Measurements from ENCODE around the gene EWSR1.
"Not testable (repeated sequence)": the region's sequence is repeated elsewhere in the genome, so short reads cannot be mapped to it uniquely, and the experiment has no call there.

The EWSR1 gene, protein sequence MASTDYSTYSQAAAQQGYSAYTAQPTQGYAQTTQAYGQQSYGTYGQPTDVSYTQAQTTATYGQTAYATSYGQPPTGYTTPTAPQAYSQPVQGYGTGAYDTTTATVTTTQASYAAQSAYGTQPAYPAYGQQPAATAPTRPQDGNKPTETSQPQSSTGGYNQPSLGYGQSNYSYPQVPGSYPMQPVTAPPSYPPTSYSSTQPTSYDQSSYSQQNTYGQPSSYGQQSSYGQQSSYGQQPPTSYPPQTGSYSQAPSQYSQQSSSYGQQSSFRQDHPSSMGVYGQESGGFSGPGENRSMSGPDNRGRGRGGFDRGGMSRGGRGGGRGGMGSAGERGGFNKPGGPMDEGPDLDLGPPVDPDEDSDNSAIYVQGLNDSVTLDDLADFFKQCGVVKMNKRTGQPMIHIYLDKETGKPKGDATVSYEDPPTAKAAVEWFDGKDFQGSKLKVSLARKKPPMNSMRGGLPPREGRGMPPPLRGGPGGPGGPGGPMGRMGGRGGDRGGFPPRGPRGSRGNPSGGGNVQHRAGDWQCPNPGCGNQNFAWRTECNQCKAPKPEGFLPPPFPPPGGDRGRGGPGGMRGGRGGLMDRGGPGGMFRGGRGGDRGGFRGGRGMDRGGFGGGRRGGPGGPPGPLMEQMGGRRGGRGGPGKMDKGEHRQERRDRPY

DNA sequence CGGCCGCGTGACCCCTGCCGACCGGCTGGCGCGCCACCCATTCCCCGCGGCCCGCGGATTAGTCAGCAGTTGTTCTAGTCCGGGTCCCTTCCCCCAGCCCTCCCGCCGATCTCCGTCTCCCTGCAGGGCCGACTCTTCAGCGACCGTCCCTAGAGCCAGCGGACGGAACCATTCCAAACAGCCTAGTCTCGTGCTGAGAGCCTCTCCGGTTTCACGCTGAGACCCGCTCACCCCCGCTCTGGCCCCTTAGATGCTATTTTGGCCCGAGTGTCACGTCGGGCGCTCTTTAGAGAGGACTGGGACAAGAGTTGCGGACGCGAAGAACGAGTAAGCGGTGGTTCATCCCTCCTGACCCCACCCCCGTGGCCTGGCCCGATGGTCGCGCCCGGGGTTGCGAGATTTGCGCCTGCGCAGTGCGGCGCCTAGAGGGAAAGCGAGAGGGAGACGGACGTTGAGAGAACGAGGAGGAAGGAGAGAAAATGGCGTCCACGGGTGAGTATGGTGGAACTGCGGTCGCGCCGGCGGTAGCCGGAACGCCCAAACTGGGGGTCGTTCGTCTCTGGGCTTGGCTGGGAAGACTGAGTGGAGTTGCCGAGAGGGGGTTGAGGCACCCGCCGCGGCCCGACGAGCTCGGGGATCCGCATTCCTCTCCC, at the start of gene EWSR1, which contains the start of gene RHBDD3:
TSS of gene EWSR1 (plus strand) at position 411 of the 653 bp plus-strand sequence. CDS start at position 480, 69 bp downstream.
TSS of gene RHBDD3 (minus strand) at position 124 of the 653 bp plus-strand sequence. CDS start 2,355 bp downstream, outside the sequence.
- peak; percentile 98 for DNase-seq

DNA sequence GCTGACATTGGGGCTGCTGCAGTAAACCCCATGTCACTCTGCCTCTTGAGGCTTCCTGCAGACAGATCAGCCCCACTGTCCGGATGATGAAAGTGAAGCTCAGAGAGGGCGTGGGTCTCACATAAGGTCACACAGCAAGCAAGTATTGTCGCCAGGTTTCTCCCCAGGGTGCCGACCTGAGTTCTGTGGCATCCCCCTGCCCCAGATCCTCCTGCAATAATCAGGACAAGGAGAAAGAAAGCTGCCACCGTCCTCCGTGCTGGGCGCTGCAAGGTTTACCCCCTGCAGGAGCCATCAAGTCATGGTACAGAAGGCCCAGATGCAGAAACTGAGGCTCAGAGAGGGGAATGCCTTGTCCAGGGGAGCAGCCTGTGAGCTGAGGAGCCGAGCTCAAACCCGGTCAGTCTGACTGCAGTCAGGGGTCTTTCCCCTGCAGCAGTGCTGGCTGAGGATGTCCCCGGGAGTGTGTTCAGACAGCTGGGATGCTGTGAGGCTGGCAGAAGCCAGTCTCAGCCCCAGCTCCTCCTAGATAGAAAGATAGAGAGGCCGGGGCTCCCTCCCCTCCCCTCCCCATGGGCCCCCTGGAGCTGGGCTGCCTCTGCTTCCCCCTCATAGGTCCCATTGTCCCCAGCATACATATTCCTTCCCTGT, 49.2 kb upstream of the EWSR1 start:
- no peak for DNase-seq

DNA sequence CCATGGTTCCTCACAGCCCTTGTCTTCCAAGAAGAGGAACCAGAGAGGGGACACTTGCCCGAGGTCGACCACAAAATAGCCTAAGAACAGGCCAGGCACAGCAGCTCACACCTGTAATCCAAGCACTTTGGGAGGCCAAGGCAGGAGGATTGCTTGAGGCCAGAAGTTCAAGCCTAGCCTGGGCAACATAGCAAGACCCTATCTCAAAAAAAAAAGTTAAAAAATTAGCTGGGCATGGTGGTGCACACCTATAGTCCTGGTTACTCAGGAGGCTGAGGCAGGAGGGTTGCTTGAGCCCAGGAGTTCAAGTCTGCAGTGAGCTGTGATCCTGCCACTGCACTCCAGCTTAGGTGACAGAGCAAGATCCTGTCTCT, 48.7 kb upstream of the EWSR1 start:
- not testable (repeated sequence) for DNase-seq

DNA sequence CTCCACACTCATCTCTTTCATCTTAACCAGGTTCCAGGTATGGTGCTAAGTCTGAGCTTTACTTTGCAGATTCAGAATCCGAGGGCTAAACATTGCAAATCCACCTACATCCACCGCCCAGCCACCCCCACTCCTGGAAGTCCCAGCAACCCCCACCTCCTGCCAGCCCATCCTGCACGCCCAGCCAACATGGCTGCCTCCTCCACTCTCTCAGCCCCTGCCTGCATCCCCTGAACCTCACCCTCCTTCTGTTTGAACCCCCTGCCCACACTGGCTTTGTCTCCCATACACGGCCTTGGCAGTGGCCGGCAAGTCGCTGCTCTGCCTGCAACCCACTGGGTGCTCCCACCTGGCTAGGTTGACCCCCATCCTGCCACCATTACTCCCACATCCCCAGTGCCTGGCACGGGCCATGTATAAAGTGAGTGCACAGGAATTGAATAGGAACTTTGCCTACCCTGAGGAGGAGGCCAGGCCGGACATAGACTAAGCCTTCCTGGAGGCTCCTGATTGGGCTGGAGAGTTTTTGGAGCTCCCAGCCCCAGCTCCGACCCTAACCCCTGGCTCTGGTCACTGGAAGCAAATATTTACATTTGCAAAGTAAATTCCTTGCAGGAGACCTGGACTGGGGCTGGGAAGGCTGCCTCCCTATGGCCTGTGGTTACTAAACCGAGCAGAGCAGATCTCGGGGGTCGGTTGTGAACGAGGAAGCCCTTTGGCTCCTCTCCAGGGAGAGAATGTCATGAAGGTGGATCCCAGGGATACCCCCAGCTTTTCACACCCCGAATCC, 48.0 kb upstream of the EWSR1 start:
- peak; percentile 43 for DNase-seq

DNA sequence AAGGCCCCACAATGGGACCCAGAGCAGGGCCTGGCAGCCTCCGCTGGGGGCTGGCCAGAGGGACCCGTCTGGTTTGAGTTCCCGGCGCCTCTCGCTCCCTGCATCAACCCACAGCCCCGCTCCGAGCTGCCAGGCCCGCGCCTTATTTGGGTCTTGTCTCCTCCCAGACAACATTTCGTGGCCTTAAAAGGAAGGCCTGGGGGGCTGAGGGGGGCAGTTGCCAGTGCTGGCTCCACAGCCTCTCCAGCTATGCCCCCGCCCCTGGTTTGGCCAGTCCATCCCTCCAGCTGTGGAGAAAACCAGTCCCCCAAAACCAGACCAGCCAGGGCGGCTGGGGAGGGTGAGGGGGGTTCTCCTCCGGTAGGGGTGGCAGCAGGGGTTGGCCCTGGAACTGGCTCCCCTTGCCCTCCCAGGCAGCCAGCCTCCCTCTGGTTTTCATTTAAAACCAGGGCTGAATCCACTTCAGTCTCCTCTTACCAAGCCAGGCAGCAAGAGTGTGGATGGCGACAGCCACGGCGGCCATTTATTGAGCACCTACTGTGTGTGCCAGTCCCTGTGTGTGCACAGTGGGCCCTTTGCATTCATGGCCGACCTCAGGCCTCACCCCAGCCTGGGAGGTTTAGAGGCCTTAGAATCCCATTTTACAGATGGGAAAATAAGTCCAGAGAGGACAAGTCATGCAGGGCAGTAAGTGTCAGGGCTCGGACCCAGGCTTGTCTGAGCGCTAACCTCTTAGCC, 43.8 kb upstream of the EWSR1 start:
- DNase-seq = no peak

GRCh38 chr22:29224859-29225410, 43.1 kb upstream of the EWSR1 start:
- DNase-seq = no peak

DNA sequence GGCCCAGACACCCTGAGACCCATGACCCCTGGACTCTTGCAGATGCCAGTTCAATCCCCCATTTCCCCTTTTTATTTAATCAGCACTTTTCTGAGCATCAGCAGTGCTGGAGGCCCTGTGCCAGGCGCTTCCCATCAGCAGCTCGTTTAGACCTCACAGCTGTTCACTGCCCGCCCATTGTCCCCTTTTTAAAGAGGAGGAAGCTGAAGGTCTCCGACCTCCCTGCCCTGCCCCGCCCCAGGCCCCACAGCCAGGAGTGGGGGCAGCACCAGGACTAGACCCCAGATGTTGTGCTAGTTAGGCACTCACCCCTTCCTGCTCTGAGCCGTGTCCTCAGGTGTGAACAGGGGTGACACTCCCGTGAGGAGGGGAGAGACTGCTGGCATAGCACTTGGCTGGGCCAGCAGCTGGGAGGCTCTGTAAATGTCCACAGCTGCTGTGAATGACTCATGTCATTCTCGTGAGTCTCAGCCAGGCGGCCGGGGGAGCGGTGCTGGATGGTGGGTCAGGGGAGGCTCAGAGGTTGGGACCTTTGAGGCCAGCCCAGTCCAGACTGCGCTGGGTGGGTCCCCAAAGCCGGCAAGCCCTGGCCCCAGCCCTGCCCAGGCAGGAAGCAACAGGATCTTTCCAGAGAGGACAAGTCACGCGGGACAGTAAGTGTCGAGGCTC, 42.5 kb upstream of the EWSR1 start:
- DNase-seq = peak; percentile 76

DNA sequence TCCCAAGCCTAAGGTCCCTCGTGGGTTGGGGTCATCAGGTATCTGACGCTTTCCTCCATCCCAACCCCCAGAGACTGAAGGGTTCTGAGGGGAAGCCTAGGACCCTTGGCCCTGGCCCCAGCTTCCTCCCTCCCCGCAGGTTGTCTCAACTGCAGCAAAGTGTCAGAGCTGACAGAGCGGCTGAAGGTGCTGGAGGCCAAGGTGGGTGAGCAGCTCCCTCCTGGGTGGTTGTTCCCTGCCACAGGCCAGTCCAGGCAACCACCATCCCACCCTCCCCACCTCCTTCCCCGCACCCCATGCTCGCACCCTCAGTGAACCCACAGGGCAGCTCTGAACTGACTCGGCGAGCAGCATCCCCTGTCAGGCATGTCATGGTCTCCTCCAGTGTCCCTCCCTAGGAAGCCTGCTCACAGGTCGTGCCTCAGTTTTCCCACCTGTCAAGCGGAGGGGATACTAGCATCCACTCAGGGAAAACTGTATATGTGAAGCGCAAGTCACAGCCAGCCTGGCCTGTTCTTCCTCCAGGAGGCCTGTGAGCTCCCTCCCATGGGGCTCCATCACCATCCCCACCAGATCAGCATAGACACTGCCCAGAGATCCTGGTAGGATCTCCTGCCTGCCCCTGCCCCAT, 41.6 kb upstream of the EWSR1 start:
- DNase-seq = no peak

GRCh38 chr22:29230972-29231875, 36.8 kb upstream of the EWSR1 start:
- DNase-seq = no peak

DNA sequence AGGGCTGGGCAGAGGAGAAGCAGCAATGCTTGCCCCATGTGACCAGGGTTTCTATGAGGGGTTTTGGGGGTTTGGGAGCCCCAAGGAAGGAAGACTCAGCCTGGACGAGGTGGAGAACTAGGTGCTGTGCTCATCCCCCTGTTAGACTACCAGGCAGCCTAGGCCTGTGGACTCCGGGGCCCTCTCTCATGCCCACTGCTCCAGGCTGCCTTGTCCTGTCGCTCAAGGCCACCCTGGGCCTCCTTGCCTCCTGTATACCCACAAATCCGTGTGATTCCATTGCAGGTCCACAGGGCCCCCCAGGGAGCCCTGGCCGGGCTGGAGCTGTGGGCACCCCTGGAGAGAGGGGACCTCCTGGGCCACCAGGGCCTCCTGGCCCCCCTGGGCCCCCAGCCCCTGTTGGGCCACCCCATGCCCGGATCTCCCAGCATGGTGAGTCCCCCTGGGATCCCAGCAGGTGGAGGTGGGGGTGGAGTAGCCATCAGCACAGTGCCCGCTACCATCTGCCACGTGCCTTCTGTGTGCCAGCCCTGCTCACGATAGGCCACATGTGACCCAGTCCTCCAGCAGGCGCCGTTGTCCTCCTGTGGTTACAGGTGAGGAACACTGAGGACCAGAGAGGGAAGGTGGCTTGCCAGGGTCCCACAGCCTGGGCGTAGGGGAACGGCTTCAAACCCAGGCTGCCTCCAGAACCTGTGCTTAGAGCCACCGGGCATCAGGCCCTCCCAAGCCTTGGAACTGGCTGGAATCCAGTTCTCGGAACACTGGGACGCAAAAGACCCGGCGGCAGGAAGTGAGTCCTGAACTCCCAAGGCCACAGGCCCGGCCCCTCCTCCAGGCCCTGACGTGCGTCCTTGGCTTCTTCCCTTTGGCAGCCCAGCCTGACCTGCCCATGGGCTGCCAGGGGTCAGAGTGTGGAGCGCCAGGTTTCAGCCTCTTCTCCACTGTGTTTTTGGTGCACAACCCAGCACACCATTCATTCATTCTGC, 35.8 kb upstream of the EWSR1 start:
- no peak for DNase-seq

- DNase-seq = no peak
These were observed 34.7 kb upstream of the EWSR1 start for GRCh38 chr22:29233277-29233877.

DNA sequence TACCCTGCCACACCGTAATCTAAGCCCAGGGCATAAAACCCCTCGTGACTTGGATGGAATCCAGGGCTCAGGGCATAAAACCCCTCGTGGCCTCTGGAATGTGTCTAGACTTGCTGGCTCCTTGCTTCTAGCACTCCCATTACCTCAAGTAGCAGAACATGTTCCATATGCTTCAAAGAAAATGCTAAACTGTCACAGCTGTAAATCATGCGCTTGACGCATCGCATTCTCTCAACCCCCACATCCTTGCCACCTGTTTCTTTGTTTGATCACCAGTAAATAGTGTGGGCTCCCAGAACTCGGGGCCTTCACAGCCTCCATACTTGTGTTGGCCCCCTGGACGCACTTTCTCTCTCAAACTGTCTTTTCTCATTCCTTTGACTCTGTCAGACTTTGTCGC, 27.6 kb upstream of the EWSR1 start:
- peak; percentile 50 for DNase-seq

GRCh38 chr22:29243874-29244446, 24.1 kb upstream of the EWSR1 start:
- no peak for DNase-seq

GRCh38 chr22:29244785-29245625, 23.1 kb upstream of the EWSR1 start:
- DNase-seq = no peak

GRCh38 chr22:29245626-29246385, 22.3 kb upstream of the EWSR1 start:
- peak; percentile 79 for DNase-seq
